HG03575 (cell line): ENCODE results near the gene OGN.
"Not testable (repeated sequence)": the region's sequence is repeated elsewhere in the genome, so short reads cannot be mapped to it uniquely, and the experiment has no call there.

Experiments used
- ATAC-seq: cut with Tn5 transposase; IDR thresholded peaks from one replicate; pipeline ENCODE4 v1.9.1; 2021; ENCODE audit not compliant: unreplicated experiment, insufficient number of reproducible peaks, low FRiP score; ENCODE audit errors: extremely low read depth

Gene OGN

GRCh38 chr9:92404042-92404836 lies at the start of gene OGN:
Gene OGN, minus strand, starts transcription at chr9:92404578. Its CDS starts 1,171 bp downstream, at chr9:92403407.
- ATAC-seq: no peak

DNA sequence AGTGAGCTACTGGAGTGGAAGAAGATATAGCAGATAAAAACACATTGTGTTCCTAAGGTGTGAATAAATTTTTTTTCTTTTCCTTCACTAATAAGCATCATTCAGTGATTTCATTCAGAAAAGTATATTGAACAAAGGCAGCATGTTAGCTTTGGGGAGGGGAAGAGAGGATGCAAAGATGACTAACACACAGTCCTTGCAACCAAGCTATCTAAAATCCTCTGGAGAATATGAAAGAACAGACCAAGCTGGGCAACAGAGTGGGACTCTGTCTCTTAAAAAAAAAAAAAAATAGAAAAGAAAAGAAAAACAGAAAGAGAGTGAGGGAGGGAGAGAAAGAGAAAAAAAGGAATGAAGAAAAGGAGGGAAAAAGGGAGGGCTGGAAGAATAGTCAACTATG lies 42.2 kb upstream of the OGN start:
- ATAC-seq: no peak

DNA sequence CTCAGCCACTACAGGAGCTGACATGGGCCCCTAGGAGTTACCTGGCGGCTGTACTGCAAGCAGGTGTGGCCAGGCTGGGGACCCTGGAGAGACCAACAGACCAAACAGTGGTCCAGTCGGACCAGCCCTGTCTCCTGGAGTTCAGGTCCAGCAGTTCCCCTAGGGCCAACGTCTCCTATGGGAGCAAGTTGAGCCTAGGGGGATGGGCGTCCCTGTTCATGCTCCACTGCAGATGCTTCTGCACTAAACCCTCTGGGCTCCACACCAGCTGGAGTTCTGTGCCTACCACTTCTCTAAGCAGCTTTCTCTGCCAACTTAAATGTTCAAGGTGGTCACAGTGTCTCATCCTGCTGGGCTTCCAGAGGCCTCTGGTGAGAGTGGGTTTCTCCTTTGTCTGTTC lies 40.5 kb upstream of the OGN start:
- ATAC-seq: no peak

GRCh38 chr9:92440751-92441046 lies 36.3 kb upstream of the OGN start:
- ATAC-seq: no peak

DNA sequence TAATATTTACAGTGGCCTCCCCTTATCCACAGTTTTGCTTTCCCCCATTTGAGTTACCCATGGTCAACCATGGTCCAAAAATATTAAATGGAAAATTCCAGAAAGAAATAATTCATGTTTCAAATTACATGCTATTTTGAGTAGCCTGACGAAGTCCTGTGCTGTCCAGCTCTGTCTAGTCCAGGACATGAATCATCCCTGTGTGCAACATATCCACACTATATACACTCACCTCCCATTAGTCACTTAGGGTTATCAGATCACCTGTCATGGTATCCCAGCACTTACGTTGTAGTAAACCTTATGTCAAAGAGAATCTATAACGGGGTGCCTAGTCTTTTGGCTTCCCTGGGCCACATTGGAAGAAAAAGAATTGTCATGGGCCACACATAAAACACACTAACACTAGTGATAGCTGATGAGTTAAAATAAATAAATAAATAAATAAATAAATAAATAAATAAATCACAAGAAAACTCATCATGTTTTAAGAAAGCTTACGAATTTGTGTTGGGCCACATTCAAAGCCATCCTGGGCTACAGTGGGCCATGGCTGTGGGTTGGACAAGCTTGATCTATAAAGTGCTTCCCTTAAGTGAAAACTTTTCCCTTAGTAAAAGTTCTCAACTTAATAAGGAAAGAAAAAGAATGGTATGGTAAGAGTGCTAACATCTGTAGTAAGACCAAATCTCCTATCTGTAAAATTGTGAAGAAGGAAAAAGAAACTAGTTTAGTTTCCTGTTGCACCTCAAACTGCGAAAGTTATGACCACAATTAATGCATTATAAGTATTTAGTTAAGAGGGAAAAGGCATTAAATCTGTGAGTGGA lies 35.8 kb upstream of the OGN start:
- no peak for ATAC-seq

DNA sequence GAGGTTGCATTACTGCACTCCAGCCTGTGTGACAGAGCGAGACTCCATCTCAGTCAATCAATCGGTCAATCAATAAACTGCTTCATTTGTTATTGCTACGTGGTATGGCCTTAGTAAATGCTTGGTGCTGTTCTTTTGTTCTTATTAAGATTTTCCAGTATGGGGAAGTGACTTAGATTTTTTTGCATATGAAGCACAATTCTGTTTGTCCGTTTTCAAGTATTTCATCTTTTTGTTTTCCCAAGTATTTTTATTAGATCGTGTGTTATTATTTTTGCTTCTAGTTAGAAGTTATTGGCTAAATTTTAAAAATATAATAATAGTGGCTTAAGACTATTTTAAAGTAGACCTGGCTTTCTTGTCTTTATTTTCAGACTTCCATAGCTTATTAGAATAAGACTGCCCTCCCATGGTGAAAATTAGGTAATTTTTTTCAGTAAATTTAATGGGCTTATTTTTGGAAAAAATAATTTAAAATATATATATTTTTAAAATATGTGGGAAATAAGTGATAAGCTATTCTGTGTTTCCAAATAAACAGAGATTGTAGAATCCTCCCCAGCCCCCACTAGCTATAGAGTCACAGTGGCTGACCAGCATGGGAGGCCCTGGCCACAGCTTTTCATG lies 34.6 kb upstream of the OGN start:
- no peak for ATAC-seq

- ATAC-seq: no peak
Measured at GRCh38 chr9:92435263-92435662, 30.9 kb upstream of the OGN start.

GRCh38 chr9:92432972-92433548 lies 28.7 kb upstream of the OGN start:
- no peak for ATAC-seq

DNA sequence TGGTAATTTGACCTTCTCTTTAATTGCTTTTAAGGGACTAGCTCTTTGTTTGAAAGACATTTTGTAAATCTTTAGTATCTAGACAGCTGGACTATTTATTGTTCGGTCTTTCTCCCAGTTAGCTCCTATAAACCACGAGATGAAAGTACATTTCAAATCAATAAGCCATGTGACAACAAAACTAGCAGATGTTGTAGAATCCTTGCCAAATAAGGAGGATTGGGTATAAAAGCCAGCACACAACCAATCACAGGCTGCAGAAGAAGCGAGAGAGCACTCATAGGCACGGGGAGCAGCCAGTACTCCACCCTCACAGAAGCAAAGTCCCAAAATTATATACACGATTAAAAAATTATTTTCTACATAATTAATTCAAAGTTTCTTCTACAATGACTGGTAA lies 28.0 kb upstream of the OGN start:
- ATAC-seq: no peak

DNA sequence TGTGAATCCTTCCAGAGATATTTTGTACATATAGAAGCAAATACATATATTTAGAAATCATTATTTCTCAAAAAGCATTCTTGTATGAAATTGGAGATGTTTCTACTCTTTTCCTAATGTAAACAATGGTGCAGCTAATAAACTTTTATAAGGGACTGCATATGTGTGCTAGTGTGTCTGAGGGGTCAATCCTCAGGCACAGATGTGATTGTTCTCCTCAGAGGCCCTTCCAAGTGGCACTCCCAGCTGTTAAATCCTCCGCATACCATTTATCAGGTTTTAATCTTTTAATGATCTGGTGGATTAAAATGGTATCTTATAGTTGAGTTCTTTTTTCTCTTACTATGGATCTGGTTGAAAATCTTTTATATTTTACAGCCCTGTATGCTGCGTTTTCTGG lies 25.5 kb upstream of the OGN start:
- ATAC-seq: no peak

- ATAC-seq: no peak
Measured at GRCh38 chr9:92426501-92427145, 22.2 kb upstream of the OGN start.

- ATAC-seq: no peak
Measured at GRCh38 chr9:92425474-92425873, 21.1 kb upstream of the OGN start.

DNA sequence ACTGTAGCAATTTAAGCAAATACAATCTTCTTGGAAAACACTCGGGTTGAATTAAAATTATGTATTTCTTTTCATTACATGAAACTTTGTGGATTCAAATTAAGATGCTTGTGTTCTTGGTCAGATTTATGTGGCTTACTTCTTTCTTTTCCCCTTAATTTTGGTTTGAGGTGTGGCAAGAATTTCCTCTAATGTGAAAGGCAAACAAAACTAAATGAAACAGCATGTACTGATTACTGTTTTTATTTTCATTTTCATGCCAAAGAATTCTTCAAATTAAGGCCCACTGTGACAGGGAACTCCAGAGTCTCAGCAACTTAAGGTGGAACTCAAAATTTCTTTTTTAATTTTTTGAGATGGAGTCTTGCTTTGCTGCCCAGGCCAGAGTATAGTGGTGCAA lies 20.0 kb upstream of the OGN start, which contains the start of gene OMD:
Gene OMD, minus strand, starts transcription at position 132 of the 400 bp plus-strand sequence. CDS start 6,913 bp downstream, outside the sequence.
- no peak for ATAC-seq

- no peak for ATAC-seq
Measured at GRCh38 chr9:92423612-92424011, 19.2 kb upstream of the OGN start.

GRCh38 chr9:92422611-92423338 lies 18.4 kb upstream of the OGN start:
- no peak for ATAC-seq

DNA sequence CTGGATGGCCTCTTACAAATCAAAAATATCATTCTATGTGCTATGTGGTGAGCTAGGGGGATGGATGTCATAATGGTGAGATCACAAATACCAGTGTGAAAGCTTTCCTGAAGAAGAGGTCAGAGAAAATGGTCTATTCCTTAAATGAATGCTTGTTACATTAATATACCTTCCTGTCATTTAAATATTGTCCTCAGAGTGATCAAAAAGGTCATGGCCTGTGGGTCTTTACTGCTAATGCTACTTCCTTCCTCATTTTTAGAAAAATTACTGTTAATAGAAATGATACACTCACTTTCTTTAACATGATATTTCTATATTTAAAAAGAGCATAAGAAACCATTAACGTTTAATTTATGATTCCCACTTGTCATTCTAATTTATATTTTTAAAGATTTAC lies 10.2 kb upstream of the OGN start:
- no peak for ATAC-seq

DNA sequence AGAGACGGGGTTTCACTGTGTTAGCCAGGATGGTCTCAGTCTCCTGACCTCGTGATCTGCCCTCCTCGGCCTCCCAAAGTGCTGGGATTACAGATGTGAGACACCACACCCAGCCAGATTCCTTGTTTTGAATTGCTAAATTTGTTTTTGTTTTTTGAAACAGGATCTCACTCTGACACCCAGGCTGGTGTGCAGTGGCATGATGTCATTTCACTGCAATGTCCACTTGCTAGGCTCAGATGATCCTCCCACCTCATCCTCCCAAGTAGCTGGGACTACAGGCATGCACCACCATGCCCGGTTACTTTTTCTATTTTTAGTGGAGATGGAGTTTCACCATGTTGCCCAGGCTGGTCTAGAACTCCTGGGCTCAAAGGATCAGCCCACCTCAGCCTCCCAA lies 6.8 kb upstream of the OGN start:
- not testable (repeated sequence) for ATAC-seq

DNA sequence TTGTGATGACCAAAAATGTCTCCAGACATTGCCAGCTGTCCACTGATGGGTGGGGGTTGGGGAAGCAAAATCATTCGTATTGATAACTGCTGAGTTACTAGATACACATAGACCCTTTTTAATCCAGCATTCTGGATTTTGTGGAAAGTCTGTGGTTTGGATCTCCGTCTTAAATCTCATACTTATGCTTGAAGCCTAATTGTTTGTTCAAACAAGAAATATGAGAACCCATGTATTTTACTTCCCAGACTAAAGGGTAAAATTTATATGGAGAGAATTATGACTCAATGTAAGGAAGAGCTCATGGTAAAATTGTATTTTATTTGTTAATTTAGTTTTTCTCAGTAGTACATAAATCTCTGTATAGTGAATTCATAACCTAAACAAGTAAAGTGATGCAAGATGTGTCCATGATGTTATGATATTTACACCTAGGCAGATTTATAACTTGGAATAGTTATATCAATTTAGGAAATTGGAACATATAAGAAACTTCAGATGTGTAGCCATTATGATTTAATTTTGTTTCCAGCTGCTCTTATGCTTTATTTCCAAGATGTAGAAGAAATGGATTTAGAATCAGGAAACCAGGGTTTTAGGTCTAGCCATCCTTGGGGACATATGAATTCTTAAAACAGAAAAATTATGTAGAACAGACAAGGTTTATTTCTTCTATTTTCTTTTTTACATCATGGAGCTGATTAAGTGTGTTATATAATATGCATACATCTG lies 4.5 kb upstream of the OGN start:
- no peak for ATAC-seq
